A549 (cell line): ENCODE results near the gene SULT2A1. TPM values are rescaled to one million over a fixed set of nuclear protein-coding genes. Genes with fewer than 3 reads are reported as not detected.
A peak's percentile ranks its signal among the peaks of the same experiment; 100 is the strongest.

Experiments
- ATAC-seq, 2 experiments: fragments of 200-7000 bp in 1 of 2; fragments of >200 bp in 1 of 2; cut with Nextera tagmentation in 1 of 2; cut with Tn5 transposase in 1 of 2; 3 replicates each; pipeline versions ENCODE4 v1.8.0 to v1.9.1; 2018 to 2020; ENCODE audit warnings: mild to moderate bottlenecking in 1 of 2, moderate library complexity in 1 of 2
- CTCF ChIA-PET: fragments of 300-600 bp; sonication (Branson Sonifier 250); formaldehyde crosslinking; extraction: SDS; loops from one replicate; lab custom pipeline; 2021; ENCODE audit warnings: antibody characterized with exemption, inconsistent platforms; lab: Yijun Ruan, JAX
- POLR2A ChIA-PET: fragments of 350-600 bp; formaldehyde crosslinking; extraction: SDS; loops from one replicate; lab custom pipeline; 2021; ENCODE audit warnings: antibody characterized with exemption, inconsistent platforms; lab: Yijun Ruan, JAX
- DNase-seq, 2 experiments: peaks; one replicate each; pipeline versions ENCODE4 v3.0.0 to v3.0.0-alpha.2; 2011 to 2016; ENCODE audit warnings: low read depth in 1 of 2, low spot score in 1 of 2
- FAIRE-seq: peaks from 2 replicates; lab custom pipeline; 2011; peaks lifted over from hg19 to GRCh38; lab: Jason Lieb, UNC
- H3K27ac ChIP-seq, 2 experiments: fragments of >200 bp; sonication (Bioruptor Twin); formaldehyde crosslinking; 3 replicates each; pipeline ENCODE4 v1.5.1; 2016 to 2017
- H3K4me1 ChIP-seq: fragments of >200 bp; sonication (Bioruptor Twin); formaldehyde crosslinking; 3 replicates; pipeline ENCODE4 v1.6.1; 2016
- H3K4me2 ChIP-seq: fragments of >200 bp; sonication (Bioruptor Twin); formaldehyde crosslinking; 3 replicates; pipeline ENCODE4 v1.6.1; 2016
- H3K4me3 ChIP-seq: fragments of >200 bp; sonication (Bioruptor Twin); formaldehyde crosslinking; 3 replicates; pipeline ENCODE4 v1.5.1; 2016
- H3K9me3 ChIP-seq: fragments of >200 bp; sonication (Bioruptor Twin); formaldehyde crosslinking; 3 replicates; pipeline ENCODE4 v1.6.1; 2016
- CHD2 ChIP-seq: fragments of 150-350 bp; IDR thresholded peaks from 2 replicates; pipeline ENCODE4 v1.6.1; 2014; ENCODE audit warnings: low read length; ENCODE audit not compliant: partially characterized antibody
- ELK1 ChIP-seq: fragments of 150-350 bp; IDR thresholded peaks from 2 replicates; pipeline ENCODE4 v1.6.1; 2014; ENCODE audit warnings: low read depth, mild to moderate bottlenecking, low read length
- FOSB ChIP-seq: fragments of 250-450 bp; sonication (Bioruptor Pico); IDR thresholded peaks from 2 replicates; pipeline ENCODE4 v1.5.0; 2020; ENCODE audit warnings: mild to moderate bottlenecking, moderate library complexity
- FOSL2 ChIP-seq, 2 experiments: fragments of 450-650 bp in 1 of 2; fragments of >200 bp in 1 of 2; sonication (Bioruptor Twin) in 1 of 2; formaldehyde crosslinking; IDR thresholded peaks; 2 replicates each; pipeline versions ENCODE4 v1.5.0 to v1.6.1; 2016 to 2020; ENCODE audit warnings: mild to moderate bottlenecking in 1 of 2, moderate library complexity in 1 of 2
- GATA3 ChIP-seq: IDR thresholded peaks from 2 replicates; pipeline ENCODE4 v1.6.1; 2012; ENCODE audit warnings: borderline replicate concordance
- HEYL ChIP-seq: fragments of 250-450 bp; sonication (Bioruptor Pico); IDR thresholded peaks from 2 replicates; pipeline ENCODE4 v1.8.0; 2021; ENCODE audit warnings: mild to moderate bottlenecking, moderate library complexity
- HOXB13 ChIP-seq: fragments of 250-450 bp; sonication (Bioruptor Pico); IDR thresholded peaks from 2 replicates; pipeline ENCODE4 v1.5.0; 2020; ENCODE audit warnings: low read depth, mild to moderate bottlenecking, moderate library complexity
- JUNB ChIP-seq: fragments of >200 bp; sonication (Bioruptor Twin); formaldehyde crosslinking; IDR thresholded peaks from 2 replicates; pipeline ENCODE4 v1.6.1; 2016
- KDM5A ChIP-seq: fragments of 200-600 bp; sonication (generic); IDR thresholded peaks from 2 replicates; pipeline ENCODE4 v1.6.1; 2016; ENCODE audit warnings: antibody characterized with exemption, mild to moderate bottlenecking
- MAFK ChIP-seq: fragments of 450-650 bp; IDR thresholded peaks from 2 replicates; pipeline ENCODE4 v1.6.1; 2014; ENCODE audit not compliant: partially characterized antibody
- MAZ ChIP-seq: fragments of 150-350 bp; IDR thresholded peaks from 2 replicates; pipeline ENCODE4 v1.6.1; 2014; ENCODE audit warnings: antibody characterized with exemption, low read depth, low read length, borderline replicate concordance
- MYC ChIP-seq: IDR thresholded peaks from 2 replicates; pipeline ENCODE4 v1.6.1; 2012; ENCODE audit warnings: mild to moderate bottlenecking, inconsistent platforms, low read length, improper control_type of control experiment, borderline replicate concordance
- NPAS2 ChIP-seq: fragments of 250-450 bp; sonication (Bioruptor Pico); IDR thresholded peaks from 2 replicates; pipeline ENCODE4 v1.8.0; 2022; ENCODE audit warnings: mild to moderate bottlenecking, moderate library complexity, borderline replicate concordance
- POLR2A ChIP-seq: IDR thresholded peaks from 2 replicates; pipeline ENCODE4 v1.6.1; 2012; ENCODE audit warnings: mild to moderate bottlenecking, low read length
- POLR2AphosphoS2 ChIP-seq: conservative IDR thresholded peaks from 2 replicates; pipeline ENCODE4 v1.6.1; 2012; ENCODE audit warnings: low read length, improper control_type of control experiment, inconsistent platforms
- RNF2 ChIP-seq: fragments of 200-600 bp; sonication (generic); IDR thresholded peaks from 2 replicates; pipeline ENCODE4 v1.6.1; 2016; ENCODE audit warnings: low read depth, mild to moderate bottlenecking, antibody characterized with exemption, moderate library complexity, borderline replicate concordance
- SMC3 ChIP-seq: fragments of >200 bp; sonication (Bioruptor Twin); formaldehyde crosslinking; IDR thresholded peaks from 3 replicates; pipeline ENCODE4 v1.6.1; 2018; ENCODE audit warnings: inconsistent platforms
- TP53 ChIP-seq: fragments of 250-450 bp; sonication (Bioruptor Pico); IDR thresholded peaks from 2 replicates; pipeline ENCODE4 v1.5.0; 2021; ENCODE audit warnings: mild to moderate bottlenecking, moderate library complexity
- ZFP36 ChIP-seq: fragments of 450-650 bp; IDR thresholded peaks from 2 replicates; pipeline ENCODE4 v1.6.1; 2014; ENCODE audit warnings: borderline replicate concordance; ENCODE audit not compliant: partially characterized antibody
- ZSCAN20 ChIP-seq: fragments of 250-450 bp; sonication (Bioruptor Pico); IDR thresholded peaks from 2 replicates; pipeline ENCODE4 v1.8.0; 2022; ENCODE audit warnings: mild to moderate bottlenecking, moderate library complexity
- WGBS: methylation state at CpG from one replicate; pipeline ENCODE4 v1.1.6; 2017; ENCODE audit errors: missing lambda C conversion rate; 5-methylcytosine and 5-hydroxymethylcytosine counted together
- polyA plus RNA-seq, 4 experiments: library from polyadenylated mRNA; depleted of rRNA in 3 of 4; stranded (reverse); fragments of >200 nt; fragmentation: RNase III in 1 of 4; extraction: RNeasy Plus Mini Kit Qiagen cat#74134 plus additional on column Dnase treatment in 1 of 4; gene quantifications; 2 replicates in 3 of 4; 3 replicates in 1 of 4; pipeline ENCODE4 v1.2.3, GENCODE V29; 2011 to 2017
- TF ChIP-seq, protein P1 (sequence below): IDR thresholded peaks from 2 replicates; pipeline ENCODE4 v1.6.1; 2012
- TF ChIP-seq, protein P2 (sequence below): fragments of 250-450 bp; sonication (Bioruptor Pico); IDR thresholded peaks from 2 replicates; pipeline ENCODE4 v1.5.0; 2021; ENCODE audit warnings: mild to moderate bottlenecking, moderate library complexity, borderline replicate concordance
- TF ChIP-seq, protein P3 (sequence below): fragments of 450-650 bp; IDR thresholded peaks from 2 replicates; pipeline ENCODE4 v1.6.1; 2014; ENCODE audit warnings: antibody characterized with exemption
- TF ChIP-seq, protein P4 (sequence below): fragments of >200 bp; sonication (Bioruptor Twin); formaldehyde crosslinking; IDR thresholded peaks from 3 replicates; pipeline ENCODE4 v1.6.1; 2016

The SULT2A1 gene
- polyA plus RNA-seq, 2 of the 4 experiments (the other 2 are of a cell fraction): not detected

- TF ChIP-seq ELK1 (no peak), TP53 (CRISPR knock-in tag) (no peak), POLR2A (no peak), ZFP36 (no peak)
- no peak overlapping the region for H3K4me2 ChIP-seq
- no peak for FAIRE-seq
- DNase-seq: no peak
- POLR2A ChIA-PET: no interaction called here
- 50% methylated on average over 9 of the region's 9 CpGs for WGBS
- CTCF ChIA-PET: interaction anchor here (1.2 kb wide), 1 partner anchor 29 kb away, joined by 4 read pairs; no protein-coding TSS in a partner anchor
- no peak overlapping the region for H3K27ac ChIP-seq
- H3K9me3 ChIP-seq: peaks cover 15% of the 10 kb centered on the region
- no peak for ATAC-seq
- H3K4me3 ChIP-seq: no peak overlapping the region
- no peaks in the 10 kb centered on the region for H3K4me1 ChIP-seq
Observed at GRCh38 chr19:47897861-47898260, 11.7 kb upstream of the SULT2A1 start.

DNA sequence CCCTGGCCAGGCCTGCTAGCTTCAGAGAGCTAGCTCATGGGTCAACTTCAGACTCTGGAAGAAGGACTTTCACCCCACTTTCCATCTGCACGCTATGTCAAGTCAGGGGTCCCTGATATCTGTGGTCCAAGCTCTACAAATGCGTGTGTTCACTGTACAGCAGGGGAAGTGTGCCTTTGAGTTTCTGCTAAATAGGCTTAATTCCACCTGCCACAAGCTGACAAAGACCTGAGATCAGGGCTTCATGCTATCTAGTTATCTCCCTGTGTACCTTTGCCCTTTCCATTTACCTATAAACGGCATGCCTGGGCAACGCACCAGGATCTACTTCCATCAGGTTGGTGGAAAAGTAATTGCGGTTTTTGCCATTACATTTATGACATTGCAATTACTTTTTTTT is 10.7 kb upstream of the SULT2A1 start:
- ATAC-seq: no peak
- H3K4me3 ChIP-seq: no peak overlapping the region
- 78% methylated on average over 5 of the region's 5 CpGs for WGBS
- ChIA-PET POLR2A (no interaction called here), CTCF (interaction anchor here (0.6 to 1.2 kb wide), 3 partner anchors 22 to 96 kb away, joined by 4 read pairs; no protein-coding TSS in a partner anchor)
- FAIRE-seq: no peak
- no peak overlapping the region for H3K4me2 ChIP-seq
- DNase-seq: no peak
- TF ChIP-seq JUNB (no peak), RNF2 (no peak), MAFK (peak; percentile 14)
- TF ChIP-seq, protein P1, sequence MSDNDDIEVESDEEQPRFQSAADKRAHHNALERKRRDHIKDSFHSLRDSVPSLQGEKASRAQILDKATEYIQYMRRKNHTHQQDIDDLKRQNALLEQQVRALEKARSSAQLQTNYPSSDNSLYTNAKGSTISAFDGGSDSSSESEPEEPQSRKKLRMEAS: no peak
- peaks cover 20% of the 10 kb centered on the region for H3K9me3 ChIP-seq
- no peaks in the 10 kb centered on the region for H3K4me1 ChIP-seq
- no peak overlapping the region for H3K27ac ChIP-seq

- Histone ChIP-seq H3K27ac (no peak overlapping the region), H3K4me2 (no peak overlapping the region)
- DNase-seq: peak in 1 of 2 experiments; percentile 38
- CTCF ChIA-PET: interaction anchor here (1.1 kb wide), 1 partner anchor 21 kb away, joined by 4 read pairs; no protein-coding TSS in a partner anchor
- 80% methylated on average over 4 of the region's 4 CpGs for WGBS
- TF ChIP-seq ZSCAN20 (no peak), CHD2 (no peak), FOSB (no peak), ELK1 (no peak), HOXB13 (CRISPR knock-in tag) (no peak), NPAS2 (no peak), MYC (no peak), POLR2AphosphoS2 (no peak), ZFP36 (no peak), KDM5A (no peak), RNF2 (no peak), FOSL2 (IDR thresholded peaks at IDR 0.05) (no peak), FOSL2 (CRISPR knock-in tag; IDR thresholded peaks at IDR 0.05) (no peak), MAZ (no peak), GATA3 (no peak), HEYL (CRISPR knock-in tag) (no peak), SMC3 (no peak)
- TF ChIP-seq, protein P2, sequence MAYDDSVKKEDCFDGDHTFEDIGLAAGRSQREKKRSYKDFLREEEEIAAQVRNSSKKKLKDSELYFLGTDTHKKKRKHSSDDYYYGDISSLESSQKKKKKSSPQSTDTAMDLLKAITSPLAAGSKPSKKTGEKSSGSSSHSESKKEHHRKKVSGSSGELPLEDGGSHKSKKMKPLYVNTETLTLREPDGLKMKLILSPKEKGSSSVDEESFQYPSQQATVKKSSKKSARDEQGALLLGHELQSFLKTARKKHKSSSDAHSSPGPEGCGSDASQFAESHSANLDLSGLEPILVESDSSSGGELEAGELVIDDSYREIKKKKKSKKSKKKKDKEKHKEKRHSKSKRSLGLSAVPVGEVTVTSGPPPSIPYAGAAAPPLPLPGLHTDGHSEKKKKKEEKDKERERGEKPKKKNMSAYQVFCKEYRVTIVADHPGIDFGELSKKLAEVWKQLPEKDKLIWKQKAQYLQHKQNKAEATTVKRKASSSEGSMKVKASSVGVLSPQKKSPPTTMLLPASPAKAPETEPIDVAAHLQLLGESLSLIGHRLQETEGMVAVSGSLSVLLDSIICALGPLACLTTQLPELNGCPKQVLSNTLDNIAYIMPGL (CRISPR knock-in tag): no peak
- TF ChIP-seq, protein P3, sequence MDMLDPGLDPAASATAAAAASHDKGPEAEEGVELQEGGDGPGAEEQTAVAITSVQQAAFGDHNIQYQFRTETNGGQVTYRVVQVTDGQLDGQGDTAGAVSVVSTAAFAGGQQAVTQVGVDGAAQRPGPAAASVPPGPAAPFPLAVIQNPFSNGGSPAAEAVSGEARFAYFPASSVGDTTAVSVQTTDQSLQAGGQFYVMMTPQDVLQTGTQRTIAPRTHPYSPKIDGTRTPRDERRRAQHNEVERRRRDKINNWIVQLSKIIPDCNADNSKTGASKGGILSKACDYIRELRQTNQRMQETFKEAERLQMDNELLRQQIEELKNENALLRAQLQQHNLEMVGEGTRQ: no peak
- TF ChIP-seq, protein P4, sequence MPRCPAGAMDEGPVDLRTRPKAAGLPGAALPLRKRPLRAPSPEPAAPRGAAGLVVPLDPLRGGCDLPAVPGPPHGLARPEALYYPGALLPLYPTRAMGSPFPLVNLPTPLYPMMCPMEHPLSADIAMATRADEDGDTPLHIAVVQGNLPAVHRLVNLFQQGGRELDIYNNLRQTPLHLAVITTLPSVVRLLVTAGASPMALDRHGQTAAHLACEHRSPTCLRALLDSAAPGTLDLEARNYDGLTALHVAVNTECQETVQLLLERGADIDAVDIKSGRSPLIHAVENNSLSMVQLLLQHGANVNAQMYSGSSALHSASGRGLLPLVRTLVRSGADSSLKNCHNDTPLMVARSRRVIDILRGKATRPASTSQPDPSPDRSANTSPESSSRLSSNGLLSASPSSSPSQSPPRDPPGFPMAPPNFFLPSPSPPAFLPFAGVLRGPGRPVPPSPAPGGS: no peak
- TF ChIP-seq, all 56 proteins: peak for 0
- no peak for ATAC-seq
- no peaks in the 10 kb centered on the region for H3K4me1 ChIP-seq
- H3K9me3 ChIP-seq: peaks cover 20% of the 10 kb centered on the region
- POLR2A ChIA-PET: no interaction called here
- FAIRE-seq: no peak
- H3K4me3 ChIP-seq: no peak overlapping the region
Observed at GRCh38 chr19:47896019-47896418, 9.9 kb upstream of the SULT2A1 start.
